GM12873 (cell line): ENCODE data around the gene ARFGEF2.

Experiments
- TF ChIP-seq, protein P1 (sequence below): IDR thresholded peaks from 2 replicates; pipeline ENCODE4 v1.5.1; 2012; ENCODE audit warnings: low read depth, mild to moderate bottlenecking, moderate library complexity, low read length, control low read depth; ENCODE audit not compliant: insufficient read depth; ENCODE audit errors: missing control alignments

ARFGEF2 gene

DNA sequence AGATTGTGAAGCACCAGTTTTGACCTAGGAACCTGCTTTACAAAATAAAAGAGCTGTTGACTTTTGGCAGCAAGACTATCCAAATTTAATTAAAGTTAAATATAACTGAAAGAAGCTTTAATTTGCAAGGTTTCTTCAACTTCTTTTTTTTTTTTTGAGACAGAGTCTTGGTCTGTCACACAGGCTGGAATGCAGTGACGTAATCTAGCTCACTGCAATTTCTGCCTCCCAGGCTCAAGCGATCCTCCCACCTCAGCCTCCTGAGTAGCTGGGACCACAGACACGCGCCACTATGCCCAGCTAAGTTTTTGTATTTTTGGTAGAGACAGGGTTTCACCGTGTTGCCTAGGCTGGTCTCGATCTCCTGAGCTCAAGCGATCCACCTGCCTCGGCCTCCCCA is 110.9 kb downstream of the ARFGEF2 start:
- TF ChIP-seq, protein P1, sequence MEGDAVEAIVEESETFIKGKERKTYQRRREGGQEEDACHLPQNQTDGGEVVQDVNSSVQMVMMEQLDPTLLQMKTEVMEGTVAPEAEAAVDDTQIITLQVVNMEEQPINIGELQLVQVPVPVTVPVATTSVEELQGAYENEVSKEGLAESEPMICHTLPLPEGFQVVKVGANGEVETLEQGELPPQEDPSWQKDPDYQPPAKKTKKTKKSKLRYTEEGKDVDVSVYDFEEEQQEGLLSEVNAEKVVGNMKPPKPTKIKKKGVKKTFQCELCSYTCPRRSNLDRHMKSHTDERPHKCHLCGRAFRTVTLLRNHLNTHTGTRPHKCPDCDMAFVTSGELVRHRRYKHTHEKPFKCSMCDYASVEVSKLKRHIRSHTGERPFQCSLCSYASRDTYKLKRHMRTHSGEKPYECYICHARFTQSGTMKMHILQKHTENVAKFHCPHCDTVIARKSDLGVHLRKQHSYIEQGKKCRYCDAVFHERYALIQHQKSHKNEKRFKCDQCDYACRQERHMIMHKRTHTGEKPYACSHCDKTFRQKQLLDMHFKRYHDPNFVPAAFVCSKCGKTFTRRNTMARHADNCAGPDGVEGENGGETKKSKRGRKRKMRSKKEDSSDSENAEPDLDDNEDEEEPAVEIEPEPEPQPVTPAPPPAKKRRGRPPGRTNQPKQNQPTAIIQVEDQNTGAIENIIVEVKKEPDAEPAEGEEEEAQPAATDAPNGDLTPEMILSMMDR = no peak

DNA sequence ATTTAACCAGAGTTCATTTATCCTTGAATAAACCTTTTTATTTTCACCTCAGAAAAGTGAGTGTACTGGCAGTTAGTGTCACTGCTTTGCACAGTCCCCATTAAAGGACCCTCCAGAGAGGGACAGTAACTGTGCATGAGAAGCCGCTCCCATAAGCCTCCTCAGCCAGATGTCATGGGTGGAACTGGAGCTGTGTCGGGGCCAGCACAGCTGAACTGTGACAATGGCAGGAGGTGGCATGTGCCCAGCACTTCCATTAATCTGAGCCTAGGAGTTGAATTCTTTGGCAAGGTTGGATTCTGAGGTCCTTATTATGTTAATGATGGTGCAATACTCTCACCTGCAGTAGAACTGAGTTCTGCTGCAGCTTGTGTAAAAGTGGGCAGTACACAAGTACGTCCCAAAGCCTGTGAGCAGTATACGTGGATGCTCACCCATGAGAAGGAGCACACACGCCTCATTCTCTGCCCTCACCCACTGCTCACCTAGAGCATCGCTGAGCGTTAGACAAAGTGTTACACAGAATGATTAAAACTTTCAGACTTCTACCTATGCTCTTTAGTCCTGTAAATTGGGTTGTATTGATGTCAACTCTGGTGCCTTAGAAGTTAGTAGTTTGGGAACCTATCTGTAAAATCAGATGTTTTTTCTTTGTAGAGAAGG is 112.7 kb downstream of the ARFGEF2 start:
- TF ChIP-seq, protein P1 = no peak

DNA sequence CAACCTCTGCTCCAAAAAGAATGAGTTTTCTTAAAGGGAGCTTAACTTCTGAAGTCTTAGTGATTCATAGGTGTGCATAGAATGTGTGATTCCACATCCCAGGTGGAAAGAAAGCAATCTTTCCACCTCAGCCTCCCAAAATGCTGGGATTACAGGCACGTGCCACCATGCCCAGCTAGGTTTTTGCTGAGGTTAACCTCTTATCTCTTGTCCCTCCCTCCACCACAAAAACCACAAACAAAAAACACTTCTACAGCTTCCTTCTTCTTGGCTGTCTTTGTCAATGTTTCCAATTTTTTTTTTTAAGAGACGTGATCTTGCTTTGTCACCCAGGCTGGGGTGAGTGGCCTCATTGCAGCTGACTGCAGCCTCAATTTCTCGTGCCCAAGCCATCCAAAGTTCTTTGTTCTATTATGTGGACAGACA is 116.5 kb downstream of the ARFGEF2 start:
- TF ChIP-seq, protein P1 = no peak

DNA sequence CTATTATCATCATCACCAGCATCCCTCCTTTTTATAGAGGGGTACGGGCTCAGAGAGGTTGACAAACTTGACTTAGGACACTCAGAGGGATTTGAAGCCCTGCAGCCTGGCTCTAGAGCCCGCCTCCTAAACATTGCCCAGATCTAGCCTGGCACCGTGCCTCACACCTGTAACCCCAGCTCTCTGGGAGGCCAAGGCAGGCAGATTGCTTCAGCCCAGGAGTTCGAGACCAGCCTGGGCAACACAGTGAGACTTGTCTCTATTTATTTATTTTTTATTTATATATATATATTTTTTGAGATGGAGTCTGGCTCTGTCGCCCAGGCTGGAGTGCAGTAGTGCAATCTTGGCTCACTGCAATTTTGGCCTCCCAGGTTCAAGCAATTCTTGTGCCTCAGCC is 118.3 kb downstream of the ARFGEF2 start:
- TF ChIP-seq, protein P1 = no peak

DNA sequence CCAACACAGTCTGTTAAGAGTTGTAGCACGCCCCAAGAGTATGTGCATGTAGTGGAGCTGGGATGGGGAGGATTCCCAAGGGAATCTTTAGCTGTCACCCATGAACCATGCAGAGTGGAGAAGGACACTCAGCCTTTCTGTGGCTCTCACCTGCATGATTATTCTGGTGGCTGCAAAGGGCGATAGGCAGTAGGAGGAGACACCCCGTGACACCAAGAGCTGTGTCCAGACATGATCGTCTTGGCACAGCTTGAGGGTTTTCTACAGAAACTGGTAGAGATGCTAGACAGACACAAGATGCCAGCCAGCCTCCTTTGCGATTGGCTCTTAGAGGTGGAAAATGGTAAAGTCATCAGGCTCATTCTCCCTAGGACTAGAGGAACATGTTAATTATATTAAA is 121.5 kb downstream of the ARFGEF2 start:
- TF ChIP-seq, protein P1 = no peak

DNA sequence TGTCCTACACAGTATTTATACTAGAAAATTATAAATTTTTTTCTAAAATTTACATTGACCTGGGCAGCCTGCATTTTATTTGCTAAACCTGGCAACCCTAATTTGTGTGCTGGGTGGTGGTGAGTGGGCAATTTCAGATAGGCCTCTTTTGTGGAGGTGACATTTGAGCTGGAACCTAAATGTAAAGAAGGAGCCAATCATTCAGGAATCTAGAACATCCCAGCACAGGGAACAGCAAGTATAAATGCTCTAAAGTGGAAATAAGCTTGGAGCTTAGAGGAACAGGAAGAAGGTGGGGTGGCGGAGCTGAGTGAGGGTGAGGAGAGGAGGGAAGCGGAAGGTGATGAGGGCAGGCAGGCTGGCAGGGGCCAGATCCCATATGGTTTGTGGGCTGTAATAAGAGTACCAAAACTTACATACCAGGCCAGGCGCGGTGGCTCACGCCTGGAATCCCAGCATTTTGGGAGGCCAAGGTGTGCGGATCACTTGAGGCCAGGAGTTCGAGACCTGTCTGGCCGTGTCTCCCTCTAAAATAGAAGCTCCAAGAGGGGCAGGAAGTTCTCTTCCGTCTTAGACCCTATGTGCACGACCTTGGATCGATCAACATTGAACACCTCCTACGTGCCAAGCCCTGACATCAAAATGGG is 124.1 kb downstream of the ARFGEF2 start:
- TF ChIP-seq, protein P1 = no peak

DNA sequence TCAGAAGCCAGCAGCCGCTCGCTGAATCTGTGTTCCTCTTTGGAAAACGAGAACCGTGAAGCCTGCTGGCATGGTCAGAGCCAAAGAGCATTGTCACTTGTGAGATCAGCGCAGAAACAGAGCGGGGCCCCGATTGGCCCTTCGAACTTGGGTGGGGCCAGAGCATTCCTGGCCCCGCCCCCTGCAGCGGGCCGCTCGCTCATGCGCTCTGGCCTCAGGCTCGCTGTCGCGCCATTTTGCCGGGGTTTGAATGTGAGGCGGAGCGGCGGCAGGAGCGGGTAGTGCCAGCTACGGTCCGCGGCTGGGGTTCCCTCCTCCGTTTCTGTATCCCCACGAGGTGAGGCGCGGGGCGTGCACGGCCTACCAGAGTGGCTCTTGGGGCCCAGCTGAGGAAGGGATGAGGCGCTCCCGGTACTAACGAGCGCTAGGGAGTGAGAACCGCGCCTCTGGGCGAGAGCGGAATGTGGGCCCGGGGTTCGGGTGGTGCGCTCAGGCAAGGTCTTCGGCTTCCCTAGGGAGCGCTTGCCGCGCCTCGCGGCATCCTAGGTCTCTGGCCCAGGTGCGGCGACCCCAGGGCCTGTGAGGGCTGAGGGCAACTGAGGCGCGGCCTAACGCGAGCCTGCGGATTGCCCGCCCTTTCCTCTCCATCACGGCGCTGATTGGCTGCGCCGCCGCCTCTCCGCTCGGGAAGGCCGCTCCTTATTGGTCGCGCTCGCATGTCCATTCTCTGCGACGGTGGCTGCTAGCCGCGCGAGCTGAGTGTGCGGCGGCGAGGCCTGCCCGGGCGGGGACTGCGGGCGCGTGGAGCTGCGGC is 124.8 kb downstream of the ARFGEF2 start, which contains the start of gene CSE1L:
TSS of gene CSE1L (plus strand) at position 226 of the 814 bp plus-strand sequence. CDS start 12,152 bp downstream, outside the sequence.
- TF ChIP-seq, protein P1 = no peak
